GM12801 (cell line): ENCODE data around the gene MAFF.

Experiments
- TF ChIP-seq, protein P1 (sequence below): IDR thresholded peaks from one replicate; pipeline ENCODE4 v1.5.1; 2011; ENCODE audit warnings: control low read depth; ENCODE audit not compliant: insufficient read length; ENCODE audit errors: extremely low read depth

Gene MAFF

DNA sequence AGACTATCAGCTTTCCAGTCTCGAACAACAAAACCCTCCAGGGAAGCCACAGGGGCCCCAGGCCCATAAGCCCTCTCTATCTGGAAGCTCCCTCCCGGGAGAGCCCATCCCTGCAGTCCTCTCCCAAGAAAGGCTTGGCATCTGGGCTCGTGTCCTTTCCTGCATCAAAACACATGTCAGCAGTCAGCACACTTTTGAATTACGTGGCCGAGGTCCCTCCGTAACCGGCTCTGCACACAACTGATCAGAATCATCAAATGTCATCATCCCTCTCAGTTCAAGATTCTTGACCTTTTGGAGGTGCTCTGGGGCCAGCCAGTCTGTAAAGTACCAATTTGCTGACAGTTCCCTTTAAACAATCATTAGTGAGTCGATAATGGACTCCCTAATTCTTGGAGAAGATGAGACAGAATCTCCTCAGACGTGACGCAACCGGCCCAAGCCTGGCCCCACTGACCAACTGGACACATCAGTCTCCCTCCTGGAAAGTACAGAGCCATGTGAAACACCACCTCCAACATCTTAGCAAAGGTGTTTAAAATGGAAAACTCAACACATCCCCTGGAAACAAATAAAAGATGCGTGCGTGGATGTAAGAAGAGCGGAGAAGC is 33.6 kb downstream of the MAFF start:
- TF ChIP-seq, protein P1, sequence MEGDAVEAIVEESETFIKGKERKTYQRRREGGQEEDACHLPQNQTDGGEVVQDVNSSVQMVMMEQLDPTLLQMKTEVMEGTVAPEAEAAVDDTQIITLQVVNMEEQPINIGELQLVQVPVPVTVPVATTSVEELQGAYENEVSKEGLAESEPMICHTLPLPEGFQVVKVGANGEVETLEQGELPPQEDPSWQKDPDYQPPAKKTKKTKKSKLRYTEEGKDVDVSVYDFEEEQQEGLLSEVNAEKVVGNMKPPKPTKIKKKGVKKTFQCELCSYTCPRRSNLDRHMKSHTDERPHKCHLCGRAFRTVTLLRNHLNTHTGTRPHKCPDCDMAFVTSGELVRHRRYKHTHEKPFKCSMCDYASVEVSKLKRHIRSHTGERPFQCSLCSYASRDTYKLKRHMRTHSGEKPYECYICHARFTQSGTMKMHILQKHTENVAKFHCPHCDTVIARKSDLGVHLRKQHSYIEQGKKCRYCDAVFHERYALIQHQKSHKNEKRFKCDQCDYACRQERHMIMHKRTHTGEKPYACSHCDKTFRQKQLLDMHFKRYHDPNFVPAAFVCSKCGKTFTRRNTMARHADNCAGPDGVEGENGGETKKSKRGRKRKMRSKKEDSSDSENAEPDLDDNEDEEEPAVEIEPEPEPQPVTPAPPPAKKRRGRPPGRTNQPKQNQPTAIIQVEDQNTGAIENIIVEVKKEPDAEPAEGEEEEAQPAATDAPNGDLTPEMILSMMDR, result no peak

DNA sequence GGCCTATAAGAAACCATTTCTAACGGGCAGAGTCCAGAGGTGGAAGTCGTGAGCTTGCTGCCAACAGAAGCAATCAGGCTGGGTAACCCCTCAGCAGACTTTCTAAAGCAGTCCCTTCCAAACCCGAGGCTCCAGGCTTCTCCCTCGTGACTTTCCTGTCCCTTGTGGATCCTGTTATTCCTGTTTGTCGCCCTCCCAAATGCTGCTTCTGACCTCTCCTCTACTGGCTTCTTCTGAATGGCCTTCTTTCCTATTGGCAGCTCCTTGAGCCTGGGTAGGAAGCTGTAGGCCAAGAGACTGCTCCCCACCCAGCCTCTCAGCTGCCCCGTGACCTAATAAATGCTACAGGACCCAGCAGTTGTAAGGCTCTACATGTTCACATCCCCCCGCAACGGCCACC is 35.0 kb downstream of the MAFF start:
- TF ChIP-seq, protein P1, result no peak

DNA sequence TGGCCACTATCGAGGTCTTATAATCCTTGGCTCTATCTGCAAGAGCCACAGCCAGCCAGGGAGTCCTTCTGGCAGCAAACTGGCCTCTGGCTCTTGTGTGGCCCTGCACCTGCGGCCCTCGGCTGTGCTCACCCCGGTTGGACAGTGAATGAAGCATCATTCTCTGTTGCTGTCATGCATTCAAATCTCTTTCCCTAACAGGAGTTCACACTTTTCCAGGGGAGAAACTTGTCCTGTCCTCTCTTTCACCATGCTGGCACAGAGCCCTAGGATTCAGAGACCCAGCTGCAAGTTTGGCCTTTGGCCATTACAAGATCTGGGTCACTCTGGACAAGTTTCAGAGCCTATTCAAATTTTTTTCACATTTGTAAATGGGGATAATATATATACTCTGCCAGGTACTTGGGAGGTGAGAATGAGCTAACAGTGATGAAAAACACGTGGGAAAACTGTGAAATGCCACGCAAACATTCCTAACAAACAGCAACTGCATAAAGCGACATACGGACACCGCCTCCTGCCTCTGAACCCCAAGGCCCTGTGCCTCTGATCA is 36.8 kb downstream of the MAFF start:
- TF ChIP-seq, protein P1, result no peak

DNA sequence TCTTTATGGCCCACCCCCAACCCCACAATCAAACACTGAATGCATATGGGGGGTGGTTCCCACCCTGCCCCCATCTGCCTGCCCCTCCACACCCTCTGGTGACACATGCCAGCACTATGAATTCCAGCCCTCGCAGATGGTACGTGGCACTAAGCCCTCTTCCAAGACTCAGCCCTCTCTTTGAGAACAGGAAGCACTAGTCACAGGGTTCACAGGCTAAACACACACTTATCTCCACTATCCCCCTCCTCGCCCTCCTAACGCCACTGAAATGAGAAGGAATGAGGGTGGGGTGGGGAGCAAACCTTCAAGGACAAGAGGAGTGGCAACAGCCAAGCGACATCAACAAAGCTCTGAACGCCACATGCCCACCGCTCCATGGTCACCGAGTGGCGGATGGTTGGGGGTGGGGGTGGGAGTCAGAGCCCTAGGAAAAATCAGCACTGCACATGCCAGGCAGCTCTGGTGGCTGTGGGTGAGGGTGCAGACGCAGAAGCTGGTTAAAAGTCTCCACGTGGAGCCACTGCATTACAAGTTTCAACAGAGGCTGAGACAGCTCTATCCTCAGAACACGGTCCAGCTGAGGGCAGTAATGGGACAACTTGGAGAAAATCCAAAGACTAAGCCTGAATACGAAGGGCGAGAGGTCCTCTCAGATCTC is 37.4 kb downstream of the MAFF start:
- TF ChIP-seq, protein P1, result no peak

DNA sequence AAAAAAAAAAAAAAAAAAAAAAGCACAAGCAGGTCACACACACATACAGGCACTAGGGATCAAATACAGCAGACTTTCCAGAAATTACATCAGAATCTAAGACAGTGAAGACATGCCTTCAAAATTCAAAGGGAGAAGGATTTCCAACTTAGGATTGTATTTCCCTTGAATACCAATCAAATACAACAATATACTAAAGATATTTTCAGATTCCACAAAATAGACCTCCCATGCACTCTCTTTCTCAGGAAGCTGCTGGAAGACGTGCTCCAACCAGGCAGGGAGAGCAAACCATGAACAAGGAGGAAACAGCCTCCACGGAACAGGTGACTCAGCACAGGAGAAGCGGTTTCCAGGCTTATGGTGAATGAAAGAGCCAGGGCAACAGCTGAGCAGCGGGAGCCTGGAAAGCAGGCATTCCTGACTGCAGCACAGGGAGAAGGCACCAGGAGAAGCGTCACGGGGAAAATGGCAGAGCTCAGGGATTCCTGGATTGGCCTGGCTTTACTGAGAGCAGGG is 39.0 kb downstream of the MAFF start:
- TF ChIP-seq, protein P1, result no peak

DNA sequence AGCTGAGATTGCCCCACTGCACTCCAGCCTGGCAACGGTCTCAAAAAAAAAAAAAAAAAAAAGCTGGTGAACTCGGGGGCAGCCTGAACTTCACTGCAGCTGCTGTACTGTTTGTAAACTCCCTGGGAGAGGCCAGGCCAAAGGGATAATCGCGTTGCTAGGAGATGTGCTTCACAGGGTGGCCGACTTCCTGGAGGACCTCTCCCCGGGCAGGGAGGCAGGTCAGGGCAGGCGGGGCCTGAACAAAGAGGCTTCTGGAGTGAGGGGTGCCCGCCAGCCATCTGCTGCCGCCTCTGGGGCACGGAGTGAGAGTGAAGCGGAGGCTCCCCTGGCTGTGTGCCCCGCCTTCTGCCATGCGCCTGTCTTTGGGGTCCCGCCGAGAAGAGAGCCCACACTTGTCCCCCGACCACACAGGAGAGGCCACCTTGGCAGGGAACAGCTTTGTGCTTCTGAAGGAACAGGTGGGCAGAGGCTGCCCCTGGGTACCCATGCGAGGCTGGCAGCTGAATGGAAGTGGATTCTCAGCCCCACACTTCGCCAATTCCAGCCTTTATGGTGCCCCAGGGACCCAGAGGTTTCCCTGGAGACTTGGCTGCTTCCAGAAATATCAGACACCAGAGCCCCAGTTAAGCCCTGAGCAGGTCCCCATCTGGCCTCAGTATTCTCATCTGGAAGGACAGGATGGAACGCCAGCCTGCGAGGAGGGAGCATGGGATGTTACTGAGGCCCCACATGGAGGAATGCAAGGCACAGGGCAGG is 41.4 kb downstream of the MAFF start:
- TF ChIP-seq, protein P1, result no peak

DNA sequence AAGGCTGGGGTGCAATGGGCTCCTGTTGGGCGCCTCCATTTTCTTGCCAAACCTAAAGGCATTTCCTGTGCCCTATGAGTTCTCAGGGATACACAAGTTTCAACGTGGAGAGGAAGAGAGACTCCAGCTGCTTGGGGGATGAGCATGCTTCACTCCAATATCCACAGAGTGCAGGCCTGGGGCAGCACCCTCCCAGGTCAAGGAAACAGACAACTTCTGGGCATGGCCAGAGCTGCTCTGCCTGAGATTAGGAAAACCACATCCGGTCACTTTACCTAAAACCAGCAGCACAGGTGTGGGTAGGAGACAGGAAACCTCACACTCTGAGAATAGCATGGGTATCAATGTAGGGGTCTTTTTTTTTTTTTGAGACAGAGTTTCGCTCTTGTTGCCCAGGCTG is 42.3 kb downstream of the MAFF start:
- TF ChIP-seq, protein P1, result no peak
